GM12892 (cell line): Measurements from ENCODE around the gene ENOX1.

ENCODE experiments used
- POLR2A ChIP-seq: IDR thresholded peaks from 2 replicates; pipeline ENCODE4 v1.6.1; 2011; ENCODE audit warnings: low read depth, low read length, control low read depth
- POLR2AphosphoS5 ChIP-seq: IDR thresholded peaks from 2 replicates; pipeline ENCODE4 v1.6.1; 2011; ENCODE audit warnings: low read depth, low read length, control low read depth
- TAF1 ChIP-seq: IDR thresholded peaks from 2 replicates; pipeline ENCODE4 v1.6.1; 2011; ENCODE audit warnings: low read depth, mild to moderate bottlenecking, control low read depth, low read length, borderline replicate concordance

GRCh38 chr13:43389983-43390382 lies 396.8 kb downstream of the ENOX1 start:
- TF ChIP-seq POLR2A: no peak
- TF ChIP-seq POLR2AphosphoS5: no peak
- TF ChIP-seq TAF1: no peak
